Activated CD4-positive, alpha-beta T cell treated with anti-CD3 and anti-CD28 coated beads, Interleukin-2, Interleukin-4, amounts not matched to agents 100 ng/mL and 50 ng/mL, durations not matched to agents 16 hours and 8 hours (primary cell): ENCODE results near the gene LDLRAD4.

ENCODE experiments used
- DNase-seq: peaks from one replicate; pipeline ENCODE4 v3.0.0-alpha.2; 2020; ENCODE audit warnings: low spot score

LDLRAD4 gene

DNA sequence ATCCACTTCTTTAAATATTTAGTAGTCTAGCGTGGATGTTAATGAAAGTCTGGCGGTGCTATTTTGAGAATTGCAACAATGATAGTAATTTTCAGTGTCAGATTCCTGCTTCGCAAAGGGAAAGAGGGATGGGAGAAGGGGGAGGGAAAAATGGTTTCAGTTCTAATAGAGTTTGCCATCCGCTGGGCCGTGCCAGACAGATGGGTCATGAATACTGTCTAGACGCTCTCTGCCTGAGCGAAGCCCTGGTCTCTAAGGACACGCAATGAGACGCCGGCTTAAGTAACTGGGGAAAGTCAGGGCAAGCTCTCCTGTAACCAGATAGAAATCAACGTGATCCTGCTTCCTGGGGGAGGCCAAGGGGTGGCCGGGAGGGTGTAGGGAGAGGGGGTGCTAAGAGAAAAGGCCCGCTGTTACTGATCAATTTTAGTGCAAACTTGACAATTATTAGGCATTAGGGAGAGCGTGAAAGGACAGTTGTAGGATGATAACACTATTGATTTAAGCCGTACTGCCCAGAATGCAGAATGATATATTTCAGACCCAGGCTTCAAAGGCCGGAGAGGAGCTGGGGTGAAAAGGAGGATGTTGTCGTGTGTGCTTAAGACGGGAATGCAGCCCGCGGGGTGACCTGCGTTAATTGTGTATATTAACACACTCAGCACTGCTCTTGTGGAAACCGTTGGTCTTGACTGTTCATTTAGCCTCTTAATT lies 229.2 kb downstream of the LDLRAD4 start:
- no peak for DNase-seq

DNA sequence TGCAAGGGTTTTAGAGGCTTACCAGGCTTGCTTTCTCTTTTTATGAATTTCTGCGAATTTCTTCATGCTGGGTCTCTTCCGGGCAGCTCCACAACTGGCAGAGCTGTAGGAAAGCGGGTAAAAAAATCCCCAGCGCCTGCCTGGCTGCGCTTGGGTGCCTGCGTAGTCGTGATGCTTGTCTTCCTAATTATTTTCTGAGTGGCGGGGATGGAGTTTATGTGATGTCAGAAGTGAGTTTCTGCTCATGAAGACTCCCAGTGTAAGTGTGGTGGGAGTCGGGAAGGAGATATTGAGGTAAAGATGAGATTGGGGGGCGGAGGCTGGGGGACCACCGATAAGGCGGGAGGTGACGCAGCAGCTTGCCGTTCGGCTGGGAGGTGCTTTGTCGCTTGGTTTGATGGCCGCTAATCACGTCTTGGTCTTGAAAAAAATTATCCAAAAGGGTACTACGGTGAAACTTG lies 229.8 kb downstream of the LDLRAD4 start:
- no peak for DNase-seq

DNA sequence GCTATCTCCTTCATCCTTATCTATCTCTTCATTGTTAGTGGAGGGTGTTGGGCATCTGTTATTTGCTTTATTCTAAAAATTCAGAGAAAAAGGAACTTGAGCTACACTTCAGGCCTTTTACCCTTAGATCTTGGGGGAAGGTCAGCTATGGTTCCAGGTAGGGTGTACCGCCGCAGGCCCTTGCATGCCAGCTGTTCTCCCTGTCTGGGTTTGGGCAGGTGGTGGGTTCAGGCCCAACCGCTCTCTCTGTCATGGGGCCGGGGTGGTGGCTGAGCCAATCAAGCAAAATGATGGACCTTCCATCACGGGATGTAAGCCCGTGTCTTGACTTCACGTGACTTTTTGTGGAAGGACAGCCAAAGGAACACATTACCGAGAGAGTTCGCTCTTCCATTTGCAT lies 231.1 kb downstream of the LDLRAD4 start:
- DNase-seq: no peak

DNA sequence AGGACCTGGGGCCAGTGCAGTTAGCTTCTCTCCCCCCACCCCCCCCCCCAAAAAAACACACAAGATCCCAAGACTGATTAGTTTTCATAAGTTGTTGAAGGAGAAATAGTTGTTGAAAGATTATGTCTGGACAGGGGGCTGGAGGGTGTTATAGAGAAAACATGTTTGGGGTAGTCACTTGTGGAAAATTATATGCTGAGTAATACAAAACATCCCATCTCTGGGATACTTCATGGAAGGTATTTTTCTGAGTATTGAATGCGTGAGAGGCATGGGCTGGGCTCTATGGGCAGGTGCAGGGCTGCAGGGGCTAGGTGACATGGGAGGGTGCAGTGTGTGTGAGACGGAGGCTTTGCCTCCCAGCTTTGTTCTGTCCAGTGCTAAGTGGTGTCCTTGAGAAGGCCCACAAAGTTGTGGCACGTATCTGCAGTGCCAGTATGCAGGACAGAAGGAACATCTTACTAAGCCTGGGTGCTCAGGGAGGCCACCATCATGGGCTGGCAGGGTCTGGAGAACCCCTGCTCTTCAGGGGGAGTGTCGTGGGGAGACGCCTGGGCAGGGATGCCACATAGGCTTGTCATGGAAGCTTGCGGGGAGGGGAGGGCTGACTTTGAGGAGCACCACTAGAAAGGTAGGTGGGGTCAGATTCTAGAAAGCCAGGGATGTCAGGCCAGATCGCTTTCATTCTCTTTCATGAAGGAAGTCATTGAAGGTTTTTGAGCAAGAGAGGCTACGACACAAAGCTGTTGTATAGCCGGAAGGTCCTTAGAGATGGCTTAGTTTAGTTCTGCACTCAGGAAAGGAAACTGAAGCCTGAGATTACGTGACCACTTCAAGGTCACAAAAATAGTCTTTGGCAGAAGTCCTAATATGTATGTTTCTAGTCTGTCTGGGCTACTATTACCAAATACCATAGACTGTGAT lies 232.0 kb downstream of the LDLRAD4 start:
- DNase-seq: no peak

DNA sequence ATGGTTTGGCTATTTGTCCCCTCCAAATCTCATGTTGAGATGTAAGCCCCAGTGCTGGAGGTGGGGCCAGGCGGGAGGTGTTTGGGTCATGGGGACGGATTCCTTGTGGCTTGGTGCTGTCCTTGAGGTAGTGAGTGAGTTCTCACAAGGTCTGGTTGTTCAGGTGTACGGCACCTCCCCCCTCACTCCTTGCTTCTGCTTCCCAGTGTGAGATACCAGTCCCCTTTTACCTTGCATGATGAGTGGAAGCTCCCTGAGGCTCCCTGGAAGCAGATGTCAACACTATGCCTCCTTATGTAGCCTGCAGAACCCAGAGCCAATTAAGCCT lies 232.6 kb downstream of the LDLRAD4 start:
- DNase-seq: no peak

DNA sequence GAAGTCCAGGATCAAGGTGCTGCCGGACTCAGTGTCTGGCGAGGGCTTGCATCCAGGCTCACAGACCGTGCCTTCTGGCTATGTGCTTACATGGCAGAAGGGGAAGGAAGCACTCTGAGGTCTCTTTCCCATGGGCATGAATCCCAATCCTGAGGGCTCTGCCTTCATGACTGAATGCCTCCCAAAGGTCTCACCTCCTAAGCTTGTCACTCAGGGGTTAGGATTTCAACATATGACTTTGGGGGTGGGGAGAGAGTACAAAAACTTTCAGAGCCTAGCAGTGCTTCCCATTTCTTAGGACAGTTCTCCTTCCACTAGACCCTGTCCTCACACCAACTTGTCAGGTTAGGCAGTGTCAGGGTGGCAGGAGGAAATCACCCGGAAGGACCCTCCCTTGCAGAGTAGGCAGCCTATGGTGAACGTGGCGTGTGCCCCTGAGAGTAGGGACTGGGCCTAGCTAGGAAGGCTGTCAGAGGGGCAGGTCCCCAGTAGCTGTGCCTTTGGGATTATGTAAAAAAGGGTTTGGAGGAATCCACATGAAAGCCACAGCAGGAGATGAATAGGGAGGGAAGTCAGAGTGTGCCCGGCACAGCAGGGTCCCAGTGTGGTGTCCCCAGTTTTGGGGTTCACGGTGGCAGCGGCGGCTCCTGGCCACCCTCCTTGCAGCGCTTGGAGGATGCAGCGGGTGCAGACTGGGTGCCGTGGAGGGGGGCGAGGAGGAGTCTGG lies 233.3 kb downstream of the LDLRAD4 start:
- DNase-seq: no peak

DNA sequence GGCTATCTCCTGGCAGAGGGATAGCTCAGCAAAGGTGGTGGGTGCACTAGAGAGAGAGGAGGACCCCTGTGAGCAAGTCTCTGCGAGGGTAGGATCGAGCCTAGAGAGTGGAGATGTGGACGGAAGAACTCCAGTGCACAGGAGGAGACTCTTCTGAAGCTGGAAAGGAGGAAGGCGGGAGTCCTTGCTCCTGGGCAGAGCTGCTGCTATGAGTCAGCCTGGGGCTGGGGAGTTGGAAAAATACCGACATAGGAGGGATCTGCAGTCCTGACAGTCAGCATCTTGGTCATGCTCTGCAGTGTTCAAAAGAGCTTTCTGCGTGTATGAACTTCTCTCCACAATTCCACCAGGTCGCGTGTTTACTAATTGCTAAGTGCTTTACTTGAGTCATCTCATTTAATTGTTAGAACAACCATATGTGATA lies 233.8 kb downstream of the LDLRAD4 start:
- no peak for DNase-seq

DNA sequence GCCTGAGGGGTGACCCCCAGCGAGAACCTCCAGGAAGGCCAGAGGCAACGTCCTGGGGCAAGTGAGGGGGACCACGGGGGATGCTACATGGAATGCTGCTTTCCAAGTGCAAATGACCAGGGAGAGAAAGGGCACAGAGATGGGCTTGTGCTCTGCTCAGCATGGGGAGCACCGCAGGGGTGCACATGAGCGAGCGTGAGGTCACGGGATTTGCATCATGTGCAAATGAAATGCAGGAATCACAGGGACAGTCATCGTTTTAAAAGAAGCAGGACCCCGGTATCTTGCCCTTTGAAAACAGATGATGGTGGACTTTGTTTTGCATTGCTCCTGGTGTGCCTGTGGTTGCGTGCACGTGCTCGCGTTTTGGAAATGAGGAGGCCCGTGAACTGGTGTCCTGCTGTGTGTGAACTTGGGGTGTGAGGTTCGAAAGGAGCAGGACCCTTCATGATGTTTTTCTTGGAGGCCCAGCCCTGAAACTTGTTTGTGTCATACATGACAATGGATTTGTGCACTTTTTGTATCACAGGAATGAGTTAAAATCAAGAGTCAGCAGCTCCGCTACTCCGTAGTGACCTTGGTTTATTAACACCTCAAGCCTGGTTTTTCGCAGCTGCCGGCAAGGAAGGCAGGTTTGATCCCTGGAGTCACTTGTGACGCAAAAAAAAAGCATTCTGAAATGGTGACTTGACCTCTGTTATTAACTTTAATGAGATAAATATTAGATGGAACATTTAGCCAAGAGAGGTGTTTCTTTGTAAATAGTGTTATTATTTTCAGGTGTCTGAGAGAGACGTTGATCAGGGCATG lies 234.5 kb downstream of the LDLRAD4 start:
- no peak for DNase-seq

DNA sequence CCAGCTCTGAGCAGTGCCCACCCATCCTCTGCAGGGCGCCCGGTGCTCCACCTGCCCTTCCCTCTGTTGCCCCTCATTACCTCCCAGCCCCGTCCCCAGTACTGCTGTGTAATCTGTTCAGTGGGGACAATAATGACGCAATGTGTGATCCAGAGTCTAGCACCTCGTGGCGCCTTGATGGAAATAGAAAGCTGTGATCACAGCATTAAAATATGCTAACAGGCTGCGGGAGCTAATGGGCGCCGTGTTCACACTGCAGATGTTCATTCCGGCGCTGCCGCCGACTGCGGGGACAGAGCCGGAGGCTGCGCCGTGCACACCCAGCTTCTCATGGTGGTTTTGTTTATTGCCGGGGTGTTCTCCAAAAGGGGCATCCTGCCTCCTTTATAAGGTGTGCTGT lies 235.2 kb downstream of the LDLRAD4 start:
- no peak for DNase-seq

DNA sequence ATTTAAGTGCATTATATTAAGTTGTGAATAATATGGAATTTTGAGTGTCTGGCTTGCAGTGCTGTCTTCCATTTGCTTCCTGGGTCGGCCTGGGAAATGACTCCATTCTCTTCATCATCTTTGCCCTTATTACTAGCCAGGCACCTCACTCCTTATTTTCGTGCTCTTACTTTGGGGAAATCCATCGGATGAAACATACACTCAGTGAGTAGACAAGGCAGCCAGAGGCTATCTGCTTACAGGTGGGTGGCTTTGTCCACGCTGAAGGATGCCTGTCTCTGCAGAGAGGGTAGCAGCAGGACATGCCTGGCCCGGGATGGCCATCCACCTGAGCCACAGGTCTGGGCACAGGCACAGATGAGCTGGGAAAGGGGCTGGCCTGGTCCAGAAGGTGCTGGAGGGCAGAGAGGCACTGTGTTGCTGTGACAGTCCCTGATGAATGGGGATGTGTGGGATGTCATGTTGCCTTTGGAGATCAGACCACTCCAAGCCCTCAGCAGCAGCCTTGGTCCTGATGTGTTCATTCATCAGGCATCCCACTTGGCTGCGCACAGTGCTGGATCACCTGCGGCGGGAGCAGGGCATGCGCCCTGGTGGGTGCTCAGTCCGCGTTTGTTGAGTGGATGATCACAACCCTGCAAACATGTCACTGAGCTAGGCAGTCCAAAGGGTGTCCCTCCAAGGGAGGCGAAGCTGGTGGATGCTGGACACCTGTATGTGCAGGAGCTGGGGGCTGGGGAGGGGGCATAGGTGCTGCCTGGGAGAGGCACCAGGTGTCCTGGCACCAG lies 236.0 kb downstream of the LDLRAD4 start:
- no peak for DNase-seq

DNA sequence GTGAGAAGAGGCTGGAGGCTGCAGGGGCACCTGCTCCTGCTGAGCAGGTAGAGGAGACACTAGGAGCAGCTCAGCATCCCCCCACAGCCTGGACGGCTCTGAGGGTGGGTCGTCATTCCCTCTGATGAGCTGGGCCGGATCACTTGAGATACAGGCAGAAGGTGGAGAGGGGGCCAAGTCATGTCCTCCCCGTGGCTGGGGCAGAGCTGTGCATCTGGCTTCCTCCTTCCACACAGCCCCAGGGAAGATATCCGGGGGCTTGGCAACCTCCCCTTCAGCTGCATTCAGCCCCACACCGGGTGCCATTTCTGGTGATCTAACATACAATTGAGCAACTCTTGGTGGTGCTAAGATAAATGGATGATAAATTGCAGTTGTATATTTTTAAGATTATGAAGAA lies 236.9 kb downstream of the LDLRAD4 start:
- DNase-seq: no peak

DNA sequence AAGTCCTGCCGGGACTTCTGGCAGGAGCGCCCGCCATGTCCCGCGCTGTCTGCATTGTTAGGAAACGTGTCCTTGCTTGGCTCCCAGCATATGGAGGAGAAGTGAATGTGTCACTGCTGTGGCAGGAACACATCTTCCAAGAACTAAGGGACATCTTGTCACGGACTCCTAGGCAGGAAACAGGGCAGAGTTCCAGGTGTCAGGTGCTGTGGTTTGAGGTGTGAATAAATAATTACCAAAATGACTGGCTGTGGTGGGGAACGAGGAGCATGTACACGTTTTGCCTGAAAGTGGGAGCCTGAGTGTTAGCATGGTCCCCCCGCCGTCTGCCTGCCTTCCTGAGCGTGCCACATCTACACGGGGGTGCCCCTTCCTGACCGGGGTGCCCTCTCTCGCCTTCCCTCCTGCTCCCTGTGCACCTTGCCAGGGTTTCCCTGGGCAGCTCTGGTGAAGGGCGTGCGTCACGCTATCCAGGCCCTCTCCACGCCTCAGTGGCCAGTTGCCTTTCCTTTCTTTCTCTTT lies 237.5 kb downstream of the LDLRAD4 start:
- peak; percentile 82 for DNase-seq

DNA sequence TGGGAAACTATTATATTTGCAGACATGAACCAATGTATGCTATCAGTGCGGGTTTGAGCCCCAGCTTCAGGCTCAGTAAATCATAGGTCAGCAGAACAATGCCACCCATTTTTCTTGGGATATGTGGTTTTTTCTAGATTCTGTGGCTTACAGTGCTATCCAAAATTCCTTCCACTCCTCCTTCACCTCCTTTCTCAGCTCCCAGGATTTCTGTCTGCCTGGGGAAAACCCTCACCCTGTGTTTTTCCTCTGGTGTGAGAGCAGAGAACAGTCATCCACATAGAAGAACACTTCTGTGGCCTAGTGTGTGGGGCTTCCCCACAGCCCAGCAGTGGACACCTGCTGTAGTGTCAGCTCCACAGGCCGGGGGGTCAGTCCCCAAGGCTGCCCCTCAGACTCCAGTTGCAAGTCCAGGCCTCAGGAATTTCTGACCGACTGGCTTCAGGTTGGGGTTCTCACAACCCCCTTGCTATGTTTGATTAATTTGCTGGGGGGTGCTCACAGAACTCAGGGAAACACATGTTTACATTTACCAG lies 238.2 kb downstream of the LDLRAD4 start:
- DNase-seq: no peak

DNA sequence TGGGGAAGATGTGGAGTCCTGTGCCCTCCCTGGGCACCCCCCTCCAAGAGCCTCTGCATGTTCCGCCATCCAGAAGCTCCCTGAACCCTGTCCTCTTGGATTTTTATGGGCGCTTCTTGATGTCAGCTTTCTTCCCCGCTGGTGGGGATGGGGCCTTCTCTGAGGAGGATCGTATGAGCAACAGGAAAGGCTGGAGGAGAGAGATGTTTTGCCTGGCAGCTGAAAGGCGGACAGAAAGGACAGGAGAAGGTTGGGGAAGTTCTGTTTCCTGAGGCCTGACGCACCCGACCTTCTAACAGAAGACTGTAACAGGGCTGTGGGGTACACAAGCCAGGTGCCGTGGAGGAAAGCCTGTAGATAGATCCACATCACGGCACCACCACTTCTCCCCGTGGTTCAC lies 238.8 kb downstream of the LDLRAD4 start:
- no peak for DNase-seq

DNA sequence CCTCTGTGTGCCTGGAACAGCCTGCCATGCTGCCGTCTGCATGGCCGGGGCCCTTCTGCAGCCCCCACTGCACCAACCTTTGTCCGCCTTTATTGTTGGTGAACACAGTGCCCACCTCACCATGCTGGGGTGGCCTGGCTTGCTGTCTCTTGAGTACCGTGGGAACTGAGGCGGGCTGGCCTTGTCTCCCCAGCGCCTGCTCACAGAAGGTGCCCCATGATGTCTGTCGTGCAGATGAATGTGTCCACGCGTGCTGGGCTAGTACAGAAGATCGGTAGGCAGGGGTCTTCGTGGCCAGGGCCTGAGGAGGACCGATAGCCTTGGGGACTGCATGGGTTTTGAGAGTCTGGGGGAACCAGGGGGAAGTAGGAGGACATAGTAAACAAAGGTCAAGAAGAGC lies 242.4 kb downstream of the LDLRAD4 start:
- no peak for DNase-seq

DNA sequence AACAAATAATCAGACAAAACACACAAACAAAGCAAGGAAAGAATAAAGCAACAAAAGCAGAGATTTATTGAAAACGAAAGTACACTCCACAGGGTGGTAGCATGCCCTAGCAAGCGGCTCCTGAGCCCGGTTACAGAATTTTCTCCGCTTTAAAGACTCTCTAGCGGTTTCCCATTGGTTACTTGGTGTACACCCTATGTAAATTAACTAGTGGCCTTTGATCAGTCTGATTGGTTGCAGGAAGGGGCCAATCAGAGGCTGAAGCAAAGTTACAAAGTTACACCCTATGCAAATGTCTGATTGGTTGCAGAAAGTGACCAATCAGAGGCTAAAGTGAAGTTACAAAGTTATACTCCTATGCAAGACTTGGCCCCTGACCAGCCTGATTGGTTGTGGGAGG lies 242.9 kb downstream of the LDLRAD4 start:
- DNase-seq: no peak

DNA sequence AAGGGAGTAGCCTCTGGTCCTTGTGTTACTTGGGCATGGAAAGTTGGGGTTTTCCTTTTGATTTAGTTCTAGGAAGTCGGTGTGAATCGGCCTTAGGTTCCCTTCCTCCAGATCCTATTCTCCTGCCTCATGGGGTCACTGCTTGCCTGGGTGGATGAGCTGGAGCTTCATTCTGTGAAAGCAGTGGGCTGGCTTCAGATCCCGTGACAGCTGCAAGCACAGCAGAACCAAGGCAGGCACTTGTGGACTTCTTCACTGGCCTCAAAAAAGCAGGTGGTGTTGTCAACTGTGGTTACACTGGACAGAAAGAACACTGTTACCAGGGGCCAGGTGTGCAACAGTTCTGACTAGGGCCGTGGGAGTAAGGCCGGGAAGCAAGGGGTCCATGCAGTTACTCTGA lies 243.4 kb downstream of the LDLRAD4 start:
- no peak for DNase-seq

DNA sequence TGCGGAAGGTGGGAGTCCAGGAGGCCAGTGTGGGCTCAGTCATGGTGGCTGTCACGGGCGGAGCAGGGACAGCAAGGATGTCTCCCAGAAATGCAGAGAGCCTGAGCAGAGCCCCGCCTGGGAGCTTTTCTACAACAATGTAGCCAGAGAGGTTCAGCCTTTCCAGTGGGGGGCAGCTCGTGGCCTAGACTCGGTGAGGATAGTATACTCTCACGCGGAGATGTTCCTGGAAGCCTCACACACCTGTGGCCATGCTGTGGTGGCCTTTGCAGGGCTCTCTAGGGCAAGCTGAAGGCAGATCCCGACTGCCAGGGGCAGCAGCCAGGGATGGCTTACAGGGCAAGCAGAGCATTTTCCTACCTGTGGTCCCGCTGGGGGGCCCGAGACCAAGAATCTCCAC lies 244.1 kb downstream of the LDLRAD4 start:
- no peak for DNase-seq

DNA sequence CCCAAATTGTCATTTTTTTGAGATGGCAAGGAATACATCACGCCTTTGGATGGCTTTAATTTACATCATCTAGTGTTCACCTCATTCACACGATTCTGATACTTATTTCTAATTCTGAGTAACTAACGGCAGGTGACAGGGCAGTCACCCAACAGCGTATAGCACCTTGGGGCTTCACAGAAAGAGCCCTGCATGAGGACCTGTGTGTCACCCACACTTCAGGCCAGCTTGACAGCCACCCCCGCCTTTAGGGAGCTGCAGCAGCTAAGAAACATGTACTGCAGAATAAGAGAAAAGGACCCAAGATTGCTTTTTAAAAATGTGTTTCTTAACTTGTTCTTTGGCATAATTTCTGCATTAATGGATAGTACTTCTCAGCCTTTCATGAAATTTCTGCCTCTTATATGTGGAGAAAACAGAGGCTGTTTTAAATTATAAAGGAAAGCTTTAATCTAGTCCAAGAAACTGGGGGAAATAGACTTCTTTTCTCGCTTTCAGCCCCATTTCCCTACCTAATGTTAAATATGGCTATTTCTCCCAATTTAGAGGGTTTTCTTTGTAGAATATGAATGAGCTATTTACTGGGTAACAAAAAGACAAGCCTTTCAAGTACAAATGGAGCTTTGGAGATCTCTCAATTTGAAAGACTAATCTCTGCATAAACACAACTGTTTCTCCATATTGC lies 245.1 kb downstream of the LDLRAD4 start:
- peak; percentile 17 for DNase-seq
